GM21619 (cell line): ENCODE data around the gene EEFSEC.

Experiments used
- ATAC-seq: cut with Tn5 transposase; IDR thresholded peaks from one replicate; pipeline ENCODE4 v1.9.1; 2021; ENCODE audit not compliant: unreplicated experiment

EEFSEC gene

GRCh38 chr3:128328546-128329458 is 175.5 kb downstream of the EEFSEC start:
- ATAC-seq: no peak

GRCh38 chr3:128329491-128330213 is 176.4 kb downstream of the EEFSEC start:
- no peak for ATAC-seq

- no peak for ATAC-seq
Measured at GRCh38 chr3:128330214-128330842, 177.0 kb downstream of the EEFSEC start.

- no peak for ATAC-seq
Measured at GRCh38 chr3:128334086-128334645, 180.9 kb downstream of the EEFSEC start.

- ATAC-seq: no peak
Measured at GRCh38 chr3:128334766-128335165, 181.5 kb downstream of the EEFSEC start.

GRCh38 chr3:128335621-128336296 is 182.5 kb downstream of the EEFSEC start:
- ATAC-seq: no peak

- no peak for ATAC-seq
Measured at GRCh38 chr3:128336337-128337156, 183.3 kb downstream of the EEFSEC start.

GRCh38 chr3:128337305-128337704 is 184.0 kb downstream of the EEFSEC start:
- no peak for ATAC-seq

- no peak for ATAC-seq
Measured at GRCh38 chr3:128338536-128339330, 185.5 kb downstream of the EEFSEC start.

- no peak for ATAC-seq
Measured at GRCh38 chr3:128339491-128340012, 186.3 kb downstream of the EEFSEC start.

- no peak for ATAC-seq
Measured at GRCh38 chr3:128340198-128340903, 187.1 kb downstream of the EEFSEC start.

GRCh38 chr3:128340904-128341555 is 187.7 kb downstream of the EEFSEC start:
- ATAC-seq: no peak

GRCh38 chr3:128341659-128342395 is 188.5 kb downstream of the EEFSEC start:
- no peak for ATAC-seq

GRCh38 chr3:128342701-128343180 is 189.5 kb downstream of the EEFSEC start:
- no peak for ATAC-seq

GRCh38 chr3:128343287-128344051 is 190.2 kb downstream of the EEFSEC start:
- ATAC-seq: no peak
